CD8-positive, alpha-beta memory T cell (primary cell): ENCODE results near the gene ZNF174. TPM values are rescaled to one million over a fixed set of nuclear protein-coding genes. Genes with fewer than 3 reads are reported as not detected.

Experiments
- CTCF ChIA-PET: fragments of 350-600 bp; sonication (Branson Sonifier 250); formaldehyde crosslinking; loops from one replicate; lab custom pipeline; 2021; ENCODE audit warnings: antibody characterized with exemption; lab: Charles Lee
- POLR2A ChIA-PET: fragments of 350-600 bp; sonication (Branson Sonifier 250); formaldehyde crosslinking; loops from one replicate; lab custom pipeline; 2021; ENCODE audit warnings: antibody characterized with exemption; lab: Charles Lee
- DNase-seq, 5 donors: peaks; one replicate each; pipeline versions ENCODE4 v3.0.0 to v3.0.0-alpha.2; 2020 to 2022; ENCODE audit warnings: mixed read lengths in 1 of 5
- H3K27ac ChIP-seq: one replicate; pipeline ENCODE4 v1.7.0; 2013; ENCODE audit warnings: low read depth, mild to moderate bottlenecking, low read length, moderate library complexity
- H3K27me3 ChIP-seq: 2 replicates; pipeline ENCODE4 v1.7.0; 2013; ENCODE audit warnings: low read length, mild to moderate bottlenecking; ENCODE audit not compliant: insufficient read depth, poor library complexity, severe bottlenecking
- H3K36me3 ChIP-seq: 2 replicates; pipeline ENCODE4 v1.7.0; 2013; ENCODE audit warnings: mild to moderate bottlenecking, low read length, moderate library complexity; ENCODE audit not compliant: insufficient read depth
- H3K4me1 ChIP-seq: 2 replicates; pipeline ENCODE4 v1.7.0; 2013; ENCODE audit warnings: mild to moderate bottlenecking, low read length, moderate library complexity; ENCODE audit not compliant: insufficient read depth
- H3K4me3 ChIP-seq: 2 replicates; pipeline ENCODE4 v1.7.0; 2013; ENCODE audit warnings: mild to moderate bottlenecking, low read length
- H3K9me3 ChIP-seq: 2 replicates; pipeline ENCODE4 v1.7.0; 2013; ENCODE audit warnings: mild to moderate bottlenecking, low read length
- H3K27ac Mint-ChIP-seq, 8 donors: one replicate each; pipeline ENCODE4 v1.8.0; 2020 to 2021; ENCODE audit warnings: mixed read lengths in 8 of 8, mild to moderate bottlenecking in 6 of 8, inconsistent platforms in 3 of 8, moderate library complexity in 3 of 8
- H3K27me3 Mint-ChIP-seq, 2 donors: one replicate each; pipeline ENCODE4 v1.8.0; 2020 to 2021; ENCODE audit warnings: mixed read lengths in 2 of 2, mild to moderate bottlenecking in 1 of 2, moderate library complexity in 1 of 2
- H3K36me3 Mint-ChIP-seq, 3 donors: one replicate each; pipeline ENCODE4 v1.8.0; 2020 to 2021; ENCODE audit warnings: mixed read lengths in 3 of 3, inconsistent platforms in 1 of 3, mild to moderate bottlenecking in 1 of 3
- H3K4me1 Mint-ChIP-seq, 3 donors: one replicate each; pipeline ENCODE4 v1.8.0; 2020 to 2021; ENCODE audit warnings: mixed read lengths in 3 of 3, inconsistent platforms in 1 of 3, mild to moderate bottlenecking in 1 of 3
- H3K4me3 Mint-ChIP-seq, 7 donors: one replicate each; pipeline ENCODE4 v1.8.0; 2020 to 2021; ENCODE audit warnings: mixed read lengths in 7 of 7, mild to moderate bottlenecking in 6 of 7, moderate library complexity in 4 of 7, inconsistent platforms in 2 of 7
- H3K9me3 Mint-ChIP-seq, 5 donors: one replicate each; pipeline ENCODE4 v1.8.0; 2020 to 2022; ENCODE audit warnings: mixed read lengths in 5 of 5, mild to moderate bottlenecking in 3 of 5, moderate library complexity in 2 of 5, inconsistent platforms in 1 of 5
- polyA plus RNA-seq: library from polyadenylated mRNA; unstranded; fragments of 300-500 nt; fragmentation: Illumina TruSeq; gene quantifications from one replicate; pipeline ENCODE4 v1.2.3, GENCODE V29; 2021
- total RNA-seq, 2 experiments: library from RNA; stranded (reverse); gene quantifications; one replicate each; pipeline ENCODE4 v1.2.3, GENCODE V29; 2021

The ZNF174 gene
- 10 to 100 TPM; 11.4 to 12.3 TPM for total RNA-seq
- 18.8 TPM for polyA plus RNA-seq

DNA sequence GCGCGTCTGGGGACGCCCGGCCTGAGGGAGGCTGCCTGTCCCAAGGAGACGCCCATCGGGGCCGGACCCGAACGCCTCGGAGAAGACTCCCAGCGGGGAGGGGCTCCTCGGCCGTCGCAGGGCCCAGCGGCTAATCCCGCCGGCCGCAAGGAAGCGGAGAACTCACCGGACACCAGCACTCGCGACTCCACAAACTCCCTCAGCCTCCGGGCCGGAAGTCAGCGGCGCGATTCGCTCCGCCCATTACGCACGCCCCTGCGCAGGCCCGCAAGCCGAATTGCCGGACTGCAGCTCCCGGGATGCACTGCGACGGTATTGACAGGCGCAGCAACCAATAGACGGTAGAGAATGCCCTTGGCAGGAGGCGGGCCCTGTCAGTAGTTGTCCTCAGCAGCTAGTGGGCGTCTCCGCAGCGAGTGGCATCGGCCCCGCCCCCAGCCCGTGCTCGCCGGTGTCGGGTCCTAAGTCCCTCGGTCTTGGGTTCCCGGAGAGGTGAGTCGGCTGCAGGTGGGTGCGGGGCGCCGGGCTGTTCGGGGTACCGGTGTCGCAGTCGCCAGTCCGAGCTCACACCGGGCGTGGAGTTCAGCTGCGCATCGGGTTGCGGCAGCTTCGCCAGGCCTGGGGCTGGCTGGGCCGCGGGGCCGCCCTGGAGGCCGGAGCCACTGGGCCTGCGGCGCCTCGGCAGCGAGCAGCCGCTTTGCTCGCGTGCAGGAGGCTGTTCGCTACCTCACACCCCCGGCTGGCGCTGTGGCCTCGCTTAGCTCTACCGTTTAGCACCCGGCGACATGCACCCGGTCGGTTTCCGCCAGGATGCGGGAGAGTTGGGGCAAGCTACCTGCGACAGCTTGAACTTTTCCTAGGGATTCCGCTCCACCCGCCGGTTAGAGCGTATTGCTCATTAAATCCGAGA lies at the start of gene ZNF174, which contains the start of gene ZSCAN32:
TSS of gene ZNF174 (plus strand) at position 437 of the 910 bp plus-strand sequence. CDS start 790 bp downstream, outside the sequence.
TSS of gene ZSCAN32 (minus strand) at position 226 of the 910 bp plus-strand sequence. CDS start 3,447 bp downstream, outside the sequence.
- Mint-ChIP-seq H3K27me3 (no peaks in the 10 kb centered on the region), H3K27ac (peak within 1 kb of the TSS; percentile 85 to 93 (median 90)), H3K36me3 (peaks cover 34 to 64% (median 48%) of the 10 kb centered on the region in 3 donors), H3K9me3 (peaks cover 5 to 17% (median 13%) of the 10 kb centered on the region in 5 donors), H3K4me3 (peak within 1 kb of the TSS; percentile 89 to 98 (median 92)), H3K4me1 (peaks cover 54 to 79% (median 62%) of the 10 kb centered on the region in 3 donors)
- H3K27ac ChIP-seq = peak within 1 kb of the TSS; percentile 76
- peak within 1 kb of the TSS; percentile 92 for H3K4me3 ChIP-seq
- H3K4me1 ChIP-seq = peaks cover 26% of the 10 kb centered on the region
- H3K36me3 ChIP-seq = peaks cover 26% of the 10 kb centered on the region
- ChIA-PET POLR2A (interaction anchor here (0.6 to 2.7 kb wide), 12 partner anchors 18 to 266 kb away, joined by 3 to 18 read pairs (median 5); partner anchors contain the start of genes CLUAP1, TIGD7, ZNF213 and ZNF263), CTCF (interaction anchor here (0.7 to 1.9 kb wide), 11 partner anchors 43 to 271 kb away, joined by 3 to 7 read pairs (median 3); partner anchors contain the start of genes CLUAP1, NAA60, TIGD7 and ZNF263)
- no peaks in the 10 kb centered on the region for H3K27me3 ChIP-seq
- H3K9me3 ChIP-seq = peaks cover 9% of the 10 kb centered on the region
- DNase-seq = peak; percentile 97 to 99 (median 99)

- Histone ChIP-seq H3K36me3 (no peaks in the 10 kb centered on the region), H3K9me3 (no peaks in the 10 kb centered on the region), H3K4me1 (no peaks in the 10 kb centered on the region), H3K27ac (no peak within 1 kb of the TSS), H3K4me3 (no peak within 1 kb of the TSS), H3K27me3 (no peaks in the 10 kb centered on the region)
- H3K4me1 Mint-ChIP-seq = peaks cover 4 to 7% (median 4%) of the 10 kb centered on the region in 3 donors
- H3K9me3 Mint-ChIP-seq = peaks cover 0 to 17% (median 15%) of the 10 kb centered on the region in 5 donors
- H3K27me3 Mint-ChIP-seq = peaks cover 19 to 28% of the 10 kb centered on the region in 2 donors
- H3K4me3 Mint-ChIP-seq = no peak within 1 kb of the TSS
- H3K36me3 Mint-ChIP-seq = peaks cover 1 to 13% (median 3%) of the 10 kb centered on the region in 3 donors
- ChIA-PET CTCF (no interaction called here), POLR2A (no interaction called here)
- peak within 1 kb of the TSS in 1 of 8 donors; percentile 65 for H3K27ac Mint-ChIP-seq
- DNase-seq = no peak
Measured at GRCh38 chr16:3355589-3355988, 45.4 kb upstream of the ZNF174 start, which contains the start of gene OR2C1. Gene OR2C1 (plus strand): TSS chr16:3355889. CDS start chr16:3355941, 52 bp downstream.

GRCh38 chr16:3356118-3356517 lies 44.9 kb upstream of the ZNF174 start:
- peaks cover 23 to 33% of the 10 kb centered on the region in 2 donors for H3K27me3 Mint-ChIP-seq
- POLR2A ChIA-PET = no interaction called here

DNA sequence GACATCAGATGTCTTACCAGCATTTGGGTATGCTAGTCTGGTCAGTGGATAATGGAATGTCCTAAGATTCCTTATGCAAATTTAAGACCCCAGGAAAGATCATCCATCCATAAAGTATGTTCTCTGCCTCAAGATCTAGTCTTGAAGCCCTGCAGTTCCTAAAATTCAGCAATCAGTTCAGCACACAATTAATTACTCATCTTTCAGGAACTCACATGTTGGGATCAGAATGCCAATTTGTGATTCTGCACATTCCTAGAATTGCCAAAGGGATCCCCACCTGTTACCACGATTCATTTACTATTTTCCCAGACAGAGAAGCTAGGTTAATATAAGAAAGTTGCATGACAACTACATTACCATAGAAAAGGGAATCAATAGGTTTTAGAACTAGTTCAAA lies 42.1 kb upstream of the ZNF174 start:
- Mint-ChIP-seq H3K9me3 (peaks cover 0 to 36% (median 25%) of the 10 kb centered on the region in 5 donors), H3K27me3 (peaks cover 26 to 49% of the 10 kb centered on the region in 2 donors), H3K4me1 (peaks cover 0 to 4% (median 2%) of the 10 kb centered on the region in 3 donors), H3K27ac (no peak overlapping the region), H3K4me3 (no peak overlapping the region), H3K36me3 (peaks cover 1 to 22% (median 6%) of the 10 kb centered on the region in 3 donors)
- Histone ChIP-seq H3K27me3 (no peaks in the 10 kb centered on the region), H3K27ac (no peak overlapping the region), H3K4me1 (no peaks in the 10 kb centered on the region), H3K36me3 (no peaks in the 10 kb centered on the region), H3K4me3 (no peak overlapping the region), H3K9me3 (no peaks in the 10 kb centered on the region)
- no peak for DNase-seq
- CTCF ChIA-PET = no interaction called here
- POLR2A ChIA-PET = no interaction called here

More at GRCh38 chr16:3356118-3356517, 44.9 kb upstream of the ZNF174 start:
- Mint-ChIP-seq H3K27ac (peak overlapping the region in 1 of 8 donors; percentile 65), H3K4me3 (no peak overlapping the region), H3K9me3 (peaks cover 0 to 21% (median 17%) of the 10 kb centered on the region in 5 donors), H3K36me3 (peaks cover 1 to 13% (median 3%) of the 10 kb centered on the region in 3 donors), H3K4me1 (peaks cover 4 to 7% (median 4%) of the 10 kb centered on the region in 3 donors)
- no peaks in the 10 kb centered on the region for H3K27me3 ChIP-seq
- no peak overlapping the region for H3K27ac ChIP-seq
- no peak for DNase-seq
- H3K36me3 ChIP-seq = no peaks in the 10 kb centered on the region
- CTCF ChIA-PET = no interaction called here
- H3K4me3 ChIP-seq = no peak overlapping the region
- H3K9me3 ChIP-seq = no peaks in the 10 kb centered on the region
- H3K4me1 ChIP-seq = no peaks in the 10 kb centered on the region

DNA sequence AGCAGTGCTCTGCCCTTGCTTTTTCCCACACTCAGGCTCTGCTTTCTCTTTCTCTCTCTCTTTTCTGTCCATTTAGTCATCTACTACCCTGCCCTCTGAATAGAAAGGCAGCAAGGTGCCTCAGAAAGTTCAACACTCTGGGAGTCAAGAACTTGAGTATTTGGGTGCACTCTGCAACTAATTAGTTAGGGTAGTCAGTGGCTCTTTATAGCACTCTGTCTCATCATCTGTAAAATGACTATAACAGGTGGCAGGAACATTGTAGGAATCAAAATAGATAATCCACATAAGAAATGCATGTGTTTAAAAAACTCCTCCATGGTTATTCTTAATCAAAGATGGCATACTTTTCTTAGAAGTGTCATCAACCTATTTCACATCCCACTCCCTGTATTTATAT lies 38.1 kb upstream of the ZNF174 start:
- Histone ChIP-seq H3K27me3 (no peaks in the 10 kb centered on the region), H3K9me3 (no peaks in the 10 kb centered on the region), H3K4me1 (peaks cover 3% of the 10 kb centered on the region), H3K36me3 (no peaks in the 10 kb centered on the region), H3K27ac (no peak overlapping the region), H3K4me3 (no peak overlapping the region)
- peaks cover 3 to 63% (median 43%) of the 10 kb centered on the region in 5 donors for H3K9me3 Mint-ChIP-seq
- H3K4me1 Mint-ChIP-seq = peaks cover 10 to 14% (median 13%) of the 10 kb centered on the region in 3 donors
- no peak overlapping the region for H3K27ac Mint-ChIP-seq
- ChIA-PET POLR2A (no interaction called here), CTCF (no interaction called here)
- peaks cover 3 to 37% (median 12%) of the 10 kb centered on the region in 3 donors for H3K36me3 Mint-ChIP-seq
- no peak overlapping the region for H3K4me3 Mint-ChIP-seq
- peaks cover 16 to 38% of the 10 kb centered on the region in 2 donors for H3K27me3 Mint-ChIP-seq
- DNase-seq = no peak

- peaks cover 16 to 35% of the 10 kb centered on the region in 2 donors for H3K27me3 Mint-ChIP-seq
- Histone ChIP-seq H3K36me3 (no peaks in the 10 kb centered on the region), H3K27ac (no peak overlapping the region), H3K9me3 (no peaks in the 10 kb centered on the region), H3K4me1 (peaks cover 3% of the 10 kb centered on the region), H3K27me3 (no peaks in the 10 kb centered on the region), H3K4me3 (no peak overlapping the region)
- H3K4me1 Mint-ChIP-seq = peaks cover 10 to 14% (median 13%) of the 10 kb centered on the region in 3 donors
- peaks cover 3 to 37% (median 16%) of the 10 kb centered on the region in 3 donors for H3K36me3 Mint-ChIP-seq
- H3K4me3 Mint-ChIP-seq = peak overlapping the region in 3 of 7 donors; percentile 32 to 54 (median 48)
- H3K9me3 Mint-ChIP-seq = peaks cover 3 to 61% (median 43%) of the 10 kb centered on the region in 5 donors
- ChIA-PET CTCF (no interaction called here), POLR2A (no interaction called here)
- DNase-seq = no peak
- H3K27ac Mint-ChIP-seq = no peak overlapping the region
Measured at GRCh38 chr16:3363793-3364192, 37.2 kb upstream of the ZNF174 start.

DNA sequence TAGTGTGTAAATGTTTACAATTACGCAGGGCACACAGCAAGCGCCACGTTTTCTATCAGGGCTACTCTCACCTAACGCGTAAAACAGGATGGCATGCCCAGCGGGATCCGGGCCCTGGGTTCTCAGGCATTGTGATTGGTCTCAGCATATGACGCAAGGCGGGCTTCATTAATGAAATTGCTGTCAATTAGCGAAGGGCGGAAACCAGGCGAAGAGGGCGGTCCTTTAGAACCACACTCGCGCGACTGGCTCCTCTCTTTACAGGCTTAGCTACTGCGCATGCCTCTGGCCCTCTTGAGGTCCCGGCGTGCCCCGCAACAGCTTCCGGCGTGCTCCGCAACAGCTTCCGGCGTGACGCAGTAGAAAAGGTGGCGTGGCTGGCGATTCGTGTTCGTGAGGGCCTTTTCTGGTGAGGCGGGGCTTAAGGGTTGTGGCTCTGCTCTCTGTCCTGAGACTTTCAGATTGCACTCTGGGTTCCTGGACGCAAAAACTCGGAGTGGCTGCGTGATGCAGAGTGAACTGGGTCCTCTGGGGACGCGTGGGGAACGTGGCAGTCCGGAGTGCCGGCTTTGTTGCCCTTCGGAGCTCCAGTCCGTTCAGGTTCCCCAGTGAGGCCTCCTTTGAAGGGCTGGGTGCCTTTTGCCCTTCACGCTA lies 36.1 kb upstream of the ZNF174 start:
- Histone ChIP-seq H3K9me3 (peaks cover 6% of the 10 kb centered on the region), H3K27ac (peak overlapping the region; percentile 64), H3K4me3 (peak overlapping the region; percentile 62), H3K36me3 (no peaks in the 10 kb centered on the region), H3K27me3 (no peaks in the 10 kb centered on the region), H3K4me1 (peaks cover 3% of the 10 kb centered on the region)
- ChIA-PET POLR2A (interaction anchor here (0.6 to 2.2 kb wide), 3 partner anchors 36 to 100 kb away, joined by 5 to 13 read pairs (median 6); partner anchors contain the start of genes ZNF174 and ZSCAN32), CTCF (interaction anchor here (0.9 to 1.3 kb wide), 2 partner anchors 77 to 79 kb away, joined by 3 read pairs; partner anchors contain the start of genes NAA60 and ZNF597)
- peak; percentile 61 to 92 (median 83) for DNase-seq
- peaks cover 10 to 14% (median 13%) of the 10 kb centered on the region in 3 donors for H3K4me1 Mint-ChIP-seq
- peaks cover 3 to 56% (median 43%) of the 10 kb centered on the region in 5 donors for H3K9me3 Mint-ChIP-seq
- peaks cover 3 to 34% (median 16%) of the 10 kb centered on the region in 3 donors for H3K36me3 Mint-ChIP-seq
- H3K4me3 Mint-ChIP-seq = peak overlapping the region; percentile 74 to 93 (median 82)
- H3K27ac Mint-ChIP-seq = peak overlapping the region; percentile 66 to 92 (median 88)
- H3K27me3 Mint-ChIP-seq = peaks cover 16 to 27% of the 10 kb centered on the region in 2 donors
